ENCODE measurements around the gene THBS2.
"Not testable (repeated sequence)": the region's sequence is repeated elsewhere in the genome, so short reads cannot be mapped to it uniquely, and the experiment has no call there.

GRCh38 chr6:169262602-169263001 is 9.0 kb upstream of the THBS2 start:
- TF ChIP-seq CTCF (IDR thresholded peaks at IDR 0.05; ENCODE audit: low read depth, low read length); MYC (IDR thresholded peaks at IDR 0.05; ENCODE audit: low read depth, low read length); POLR2A (IDR thresholded peaks at IDR 0.05; ENCODE audit: extremely low read depth, insufficient read length): not testable (repeated sequence)

Data from NB4 (cell line).